GM21367 (cell line): ENCODE results near the gene NDUFB6.
"Not testable (repeated sequence)": the region's sequence is repeated elsewhere in the genome, so short reads cannot be mapped to it uniquely, and the experiment has no call there.

Source experiments
- ATAC-seq: cut with Tn5 transposase; IDR thresholded peaks from one replicate; pipeline ENCODE4 v1.9.1; 2021; ENCODE audit not compliant: unreplicated experiment

NDUFB6 gene

DNA sequence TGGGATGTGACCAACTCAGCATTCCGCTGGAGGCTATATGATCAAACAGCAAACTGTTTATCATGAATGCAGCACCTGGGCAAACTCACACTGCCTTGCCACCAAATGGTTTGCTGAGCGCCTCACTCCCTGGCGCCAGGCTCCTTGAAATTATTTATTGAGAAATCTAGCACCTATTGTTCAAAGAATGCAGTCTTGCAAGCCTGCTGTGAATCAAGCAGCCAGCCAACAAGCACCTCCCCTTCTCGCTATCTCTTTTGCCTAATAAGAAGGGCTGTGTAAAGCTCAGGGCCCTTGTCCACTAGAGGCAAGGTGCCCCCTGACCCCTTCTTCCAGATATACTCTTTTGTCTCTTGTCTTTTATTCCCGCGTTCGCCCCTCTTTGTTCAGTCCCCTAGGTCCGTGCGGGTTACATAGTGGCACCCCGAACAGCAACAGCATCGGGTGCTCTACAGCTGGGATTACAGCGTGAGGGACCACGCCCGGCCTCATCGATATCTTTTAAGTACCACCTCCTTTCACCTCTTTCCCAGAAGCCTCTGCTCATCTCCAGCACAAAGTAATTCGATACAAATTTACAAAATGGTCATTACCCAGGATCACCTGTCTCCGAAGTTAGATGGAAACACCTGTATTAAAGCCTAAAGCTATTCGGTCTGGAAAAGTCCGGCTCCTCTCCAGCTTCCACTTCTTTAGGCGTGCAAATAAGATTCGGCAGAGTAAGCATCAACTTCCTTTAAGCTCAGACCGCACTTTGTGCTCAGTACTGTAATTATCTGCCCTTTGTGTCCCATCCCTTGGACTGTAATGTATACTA lies 47.9 kb downstream of the NDUFB6 start:
- ATAC-seq = peak; percentile 19

DNA sequence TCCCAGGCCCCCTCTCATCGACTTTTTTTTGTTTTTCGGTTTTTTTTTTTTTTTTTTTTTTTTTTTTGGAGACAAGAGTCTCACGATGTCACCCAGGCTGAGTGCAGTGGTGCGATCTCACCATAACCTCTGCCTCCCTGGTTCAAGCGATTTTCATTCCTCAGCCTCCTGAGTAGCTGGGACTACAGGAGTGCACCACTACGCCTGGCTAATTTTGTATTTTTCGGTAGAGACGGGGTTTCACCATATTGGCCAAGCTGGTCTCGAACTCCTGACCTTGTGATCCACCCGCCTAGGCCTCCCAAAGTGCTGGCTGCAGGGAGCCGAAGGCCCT lies 48.4 kb downstream of the NDUFB6 start:
- ATAC-seq = not testable (repeated sequence)

DNA sequence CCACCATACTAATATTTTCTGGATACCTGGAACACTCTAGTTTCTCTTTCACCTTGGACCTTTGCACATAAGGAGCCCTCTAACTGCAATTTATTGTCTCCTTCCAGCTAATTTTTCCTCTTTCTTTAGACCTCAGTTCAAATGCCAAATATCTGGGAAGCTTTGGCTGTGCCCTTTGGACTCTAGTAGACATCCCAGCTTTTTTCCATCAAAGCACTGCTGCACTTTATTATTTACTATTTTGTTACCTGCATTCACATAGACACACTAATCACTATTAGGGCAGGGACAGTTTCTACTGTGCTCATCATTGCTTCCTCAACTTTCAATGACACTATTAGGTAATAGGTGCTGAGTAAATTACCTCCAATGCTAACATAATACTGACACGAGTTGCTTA lies 49.0 kb downstream of the NDUFB6 start:
- no peak for ATAC-seq

DNA sequence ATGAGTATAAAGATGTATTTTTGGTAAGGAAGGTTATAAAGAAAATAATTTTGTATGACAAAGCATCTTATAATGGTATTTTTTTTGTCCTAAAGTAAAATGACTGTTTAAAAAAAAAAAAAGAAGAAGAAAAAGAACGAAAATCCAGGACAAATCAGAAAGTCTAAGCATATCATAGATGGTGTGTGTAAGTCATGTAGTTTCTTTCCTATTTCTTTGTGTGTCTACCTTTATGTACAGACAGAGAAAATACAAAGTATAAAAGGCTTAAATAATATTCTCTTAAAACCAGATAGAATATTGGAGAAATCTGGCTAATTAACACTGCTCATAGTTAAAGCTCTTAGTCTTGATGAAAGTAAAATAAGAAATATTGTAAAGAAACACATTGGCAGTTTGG lies 54.7 kb downstream of the NDUFB6 start:
- no peak for ATAC-seq

DNA sequence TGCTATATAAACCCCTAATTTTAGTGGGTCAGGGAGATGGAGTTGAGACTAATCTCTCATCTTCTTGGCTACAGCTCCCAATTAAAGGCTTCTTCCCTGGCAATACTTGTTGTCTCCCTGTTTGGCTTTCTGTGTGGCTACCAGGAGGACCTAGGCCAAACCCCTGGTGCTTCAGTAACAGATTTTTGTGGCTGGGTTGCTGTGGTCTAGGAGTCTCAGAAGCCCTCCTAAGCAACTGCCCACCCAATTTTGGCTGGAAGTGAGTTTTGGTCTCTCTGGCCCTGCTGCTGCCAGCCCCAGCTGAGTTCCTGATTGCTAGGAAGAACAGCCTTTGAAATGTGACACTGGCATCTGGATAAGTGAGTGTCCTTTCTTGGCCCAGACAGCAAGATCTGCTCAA lies 56.7 kb downstream of the NDUFB6 start:
- ATAC-seq = no peak

DNA sequence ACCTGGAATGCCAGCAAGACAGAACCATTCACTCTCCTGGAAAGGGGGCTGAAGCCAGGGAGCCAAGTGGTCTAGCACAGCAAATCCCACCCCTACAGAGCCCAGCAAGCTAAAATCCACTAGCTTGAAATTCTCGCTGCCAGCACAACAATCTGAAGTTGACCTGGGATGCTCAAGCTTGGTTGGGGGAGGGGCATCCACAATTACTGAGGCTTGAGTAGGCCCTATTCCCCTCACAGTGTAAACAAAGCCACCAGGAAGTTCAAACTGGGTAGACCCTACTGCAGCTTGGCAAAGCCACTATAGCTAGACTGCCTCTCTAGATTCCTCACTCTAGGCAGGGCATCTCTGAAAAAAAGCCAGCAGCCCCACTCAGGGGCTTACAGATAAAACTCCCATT lies 64.2 kb downstream of the NDUFB6 start:
- no peak for ATAC-seq

DNA sequence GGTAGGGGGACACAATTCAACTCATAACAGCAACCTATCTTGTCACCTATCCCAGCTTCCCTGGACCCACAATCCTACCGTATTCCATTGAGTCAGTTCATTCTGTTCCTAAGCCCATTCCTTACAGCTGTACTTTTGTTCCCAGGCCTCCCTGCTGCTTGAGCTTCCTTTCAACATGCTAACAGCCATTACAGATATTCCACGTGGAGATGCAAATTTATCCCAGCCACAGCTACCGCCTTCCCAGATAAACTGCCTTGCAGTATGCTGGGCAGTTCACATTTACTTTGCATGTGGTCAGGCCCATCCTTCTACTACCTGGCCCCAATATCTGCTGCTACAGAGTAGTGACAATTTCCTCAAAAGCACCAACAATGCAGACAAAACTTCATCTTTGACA lies 70.0 kb downstream of the NDUFB6 start:
- ATAC-seq = no peak
